PC-3 (cell line): ENCODE data around the gene ADAM22. TPM values are rescaled to one million over a fixed set of nuclear protein-coding genes. Genes with fewer than 3 reads are reported as not detected.

Source experiments
- ATAC-seq: fragments of 200-7000 bp; cut with Tn5 transposase; 2 replicates; pipeline ENCODE4 v1.9.1; 2020; ENCODE audit warnings: mild to moderate bottlenecking, moderate library complexity
- BruUV-seq: library from RNA; stranded (reverse); fragments of 400-500 nt; replicated peaks from 2 replicates; lab custom pipeline; 2021; lab: Mats Ljungman, UMichigan
- CTCF ChIA-PET: fragments of 300-600 bp; sonication (Branson Sonifier 250); formaldehyde crosslinking; loops from one replicate; lab custom pipeline; 2022; ENCODE audit warnings: antibody characterized with exemption; lab: Charles Lee
- POLR2A ChIA-PET: fragments of 300-600 bp; sonication (Branson Sonifier 250); formaldehyde crosslinking; loops from one replicate; lab custom pipeline; 2022; ENCODE audit warnings: antibody characterized with exemption; ENCODE audit not compliant: unreplicated experiment; lab: Charles Lee
- DNase-seq: peaks from one replicate; pipeline ENCODE4 v3.0.0-alpha.2; 2015
- H2AFZ ChIP-seq: fragments of 300-600 bp; sonication (generic); 2 replicates; pipeline ENCODE4 v1.6.0; 2016; ENCODE audit warnings: antibody characterized with exemption, low read length
- H3F3A ChIP-seq: fragments of 300-600 bp; sonication (generic); one replicate; pipeline ENCODE4 v1.6.0; 2017; ENCODE audit warnings: antibody characterized with exemption, low read length, control low read depth, mild to moderate bottlenecking; ENCODE audit not compliant: unreplicated experiment
- H3K27ac ChIP-seq: fragments of 300-600 bp; sonication (generic); 2 replicates; pipeline ENCODE4 v1.5.1; 2016; ENCODE audit warnings: mild to moderate bottlenecking, low read length
- H3K27me3 ChIP-seq: fragments of 300-600 bp; sonication (generic); 2 replicates; pipeline ENCODE4 v1.6.1; 2016; ENCODE audit warnings: low read length, mixed read lengths
- H3K36me3 ChIP-seq: fragments of 300-600 bp; sonication (generic); 2 replicates; pipeline ENCODE4 v1.6.1; 2016; ENCODE audit warnings: low read depth, mixed run types, low read length, mixed read lengths
- H3K4me1 ChIP-seq: fragments of 300-600 bp; sonication (generic); 2 replicates; pipeline ENCODE4 v1.5.1; 2016; ENCODE audit warnings: low read length; ENCODE audit not compliant: insufficient read depth
- H3K4me2 ChIP-seq: fragments of 300-600 bp; sonication (generic); 2 replicates; pipeline ENCODE4 v1.6.0; 2016; ENCODE audit warnings: low read length
- H3K4me3 ChIP-seq: fragments of 300-600 bp; sonication (generic); 2 replicates; pipeline ENCODE4 v1.5.1; 2016; ENCODE audit warnings: mild to moderate bottlenecking, low read length, mixed read lengths
- H3K79me2 ChIP-seq: fragments of 300-600 bp; sonication (generic); 2 replicates; pipeline ENCODE4 v1.6.1; 2017; ENCODE audit warnings: low read length, mixed read lengths
- H3K9ac ChIP-seq: fragments of 300-600 bp; sonication (generic); 2 replicates; pipeline ENCODE4 v1.6.0; 2016; ENCODE audit warnings: mild to moderate bottlenecking, low read length
- H3K9me2 ChIP-seq: fragments of 300-600 bp; sonication (generic); replicated peaks from 2 replicates; pipeline ENCODE4 v1.6.1; 2016; ENCODE audit warnings: mixed run types, low read length, mixed read lengths
- H3K9me3 ChIP-seq: fragments of 300-600 bp; sonication (generic); 2 replicates; pipeline ENCODE4 v1.6.1; 2016; ENCODE audit warnings: low read length, mixed read lengths
- H4K20me1 ChIP-seq: fragments of 300-600 bp; sonication (generic); 2 replicates; pipeline ENCODE4 v1.6.1; 2016; ENCODE audit warnings: low read length, mixed read lengths
- CTCF ChIP-seq: fragments of 300-600 bp; sonication (generic); conservative IDR thresholded peaks from 2 replicates; pipeline ENCODE4 v1.5.1; 2017; ENCODE audit warnings: antibody characterized with exemption, low read depth, mild to moderate bottlenecking, low read length
- EZH2 ChIP-seq: fragments of 300-600 bp; sonication (generic); IDR thresholded peaks from one replicate; pipeline ENCODE4 v1.6.1; 2017; ENCODE audit warnings: antibody characterized with exemption, mild to moderate bottlenecking, low read length; ENCODE audit not compliant: unreplicated experiment
- EZH2phosphoT487 ChIP-seq: fragments of 300-600 bp; sonication (generic); IDR thresholded peaks from 2 replicates; pipeline ENCODE4 v1.6.1; 2018; ENCODE audit warnings: mild to moderate bottlenecking, antibody characterized with exemption, low read length, borderline replicate concordance
- intact Hi-C: fragments of 100-400 bp; cut with micrococcal nuclease; formaldehyde crosslinking; loops from 2 replicates; pipeline ENCODE4 v1.9.0; 2023
- total RNA-seq: library from RNA; depleted of rRNA; stranded (reverse); fragments of >200 nt; gene quantifications from 2 replicates; pipeline ENCODE4 v1.2.3, GENCODE V29; 2014

The ADAM22 gene
- total RNA-seq, 1 experiment from 2014 or later = 4.4 TPM

DNA sequence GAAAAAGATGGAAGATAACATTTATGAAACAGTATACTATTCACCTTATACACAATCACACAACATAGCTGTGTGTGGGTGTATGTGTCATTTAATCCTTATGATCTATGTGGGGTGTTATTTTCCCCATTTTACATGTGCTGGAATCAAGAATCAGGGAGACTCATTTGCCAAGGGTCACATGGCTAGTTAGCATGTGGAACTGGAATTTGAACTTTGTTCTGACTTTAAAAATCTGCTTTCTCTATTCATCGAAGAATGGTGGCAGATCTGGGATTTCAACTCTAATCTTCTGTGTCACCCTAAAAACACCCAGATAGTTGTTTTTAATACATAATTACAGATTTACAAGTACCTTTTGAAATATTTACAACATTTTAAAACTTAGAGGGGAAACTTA lies 65.2 kb downstream of the ADAM22 start:
- H3F3A ChIP-seq = no peaks in the 10 kb centered on the region
- ChIA-PET POLR2A (no interaction called here), CTCF (no interaction called here)
- no TSS peak for BruUV-seq
- H2AFZ ChIP-seq = no peak overlapping the region
- TF ChIP-seq EZH2 = no peak
- H3K9ac ChIP-seq = no peak overlapping the region
- intact Hi-C loops = no loop called here
- no peaks in the 10 kb centered on the region for H3K9me2 ChIP-seq
- H3K9me3 ChIP-seq = no peaks in the 10 kb centered on the region
- H3K27me3 ChIP-seq = no peaks in the 10 kb centered on the region
- H3K4me2 ChIP-seq = no peak overlapping the region
- no peaks in the 10 kb centered on the region for H4K20me1 ChIP-seq
- no peaks in the 10 kb centered on the region for H3K36me3 ChIP-seq
- no peaks in the 10 kb centered on the region for H3K4me1 ChIP-seq
- H3K79me2 ChIP-seq = no peaks in the 10 kb centered on the region
- H3K4me3 ChIP-seq = no peak overlapping the region
- DNase-seq (no peak), ATAC-seq (no peak)
- no peak overlapping the region for H3K27ac ChIP-seq

- ATAC-seq (no peak; the same call in 1 of the 2 replicates), DNase-seq (no peak)
- Histone ChIP-seq H3K9me3 (no peaks in the 10 kb centered on the region), H3K4me3 (no peak overlapping the region), H3K9ac (no peak overlapping the region), H3K79me2 (no peaks in the 10 kb centered on the region), H3K27ac (no peak overlapping the region), H2AFZ (no peak overlapping the region), H3K9me2 (no peaks in the 10 kb centered on the region), H3F3A (no peaks in the 10 kb centered on the region), H3K4me2 (no peak overlapping the region), H3K4me1 (no peaks in the 10 kb centered on the region), H3K27me3 (no peaks in the 10 kb centered on the region), H4K20me1 (no peaks in the 10 kb centered on the region), H3K36me3 (no peaks in the 10 kb centered on the region)
- ChIA-PET POLR2A (no interaction called here), CTCF (no interaction called here)
- no TSS peak for BruUV-seq
- no peak for TF ChIP-seq EZH2
- no peak for TF ChIP-seq CTCF
- TF ChIP-seq EZH2phosphoT487 = no peak
- intact Hi-C loops = no loop called here
Observed at GRCh38 chr7:88001744-88002530, 67.9 kb downstream of the ADAM22 start.

- Histone ChIP-seq H3K9me3 (no peaks in the 10 kb centered on the region), H3K9ac (no peak overlapping the region), H3K27ac (no peak overlapping the region), H3F3A (no peaks in the 10 kb centered on the region), H3K4me2 (no peak overlapping the region), H3K27me3 (no peaks in the 10 kb centered on the region), H3K4me1 (no peaks in the 10 kb centered on the region), H4K20me1 (no peaks in the 10 kb centered on the region), H3K4me3 (no peak overlapping the region), H3K79me2 (no peaks in the 10 kb centered on the region), H2AFZ (no peak overlapping the region), H3K9me2 (no peaks in the 10 kb centered on the region), H3K36me3 (no peaks in the 10 kb centered on the region)
- intact Hi-C loops = no loop called here
- no TSS peak for BruUV-seq
- ChIA-PET POLR2A (no interaction called here), CTCF (no interaction called here)
- ATAC-seq (no peak), DNase-seq (no peak)
- TF ChIP-seq EZH2 (no peak), EZH2phosphoT487 (no peak)
Observed at GRCh38 chr7:88002617-88003016, 68.6 kb downstream of the ADAM22 start.
